ENCODE measurements around the gene ADD3.

DNA sequence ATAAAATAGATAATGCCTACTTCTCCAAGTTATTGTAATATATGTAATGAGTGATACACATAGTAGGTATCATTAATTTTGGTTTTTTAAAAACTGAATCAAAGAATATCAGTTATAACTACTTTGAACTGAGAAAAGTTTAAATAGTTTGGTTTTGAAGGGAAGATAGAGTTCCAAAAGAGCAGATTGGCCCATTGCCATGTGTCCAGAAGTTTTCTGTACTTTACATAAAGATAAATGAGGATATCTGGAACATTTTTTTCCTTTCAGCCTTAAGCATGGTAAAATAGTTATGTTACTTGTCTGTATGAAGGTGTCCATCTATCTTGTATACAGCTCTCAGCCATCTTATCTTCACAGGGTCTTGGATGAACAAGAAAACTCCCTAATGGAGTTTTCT is 101.7 kb downstream of the ADD3 start:
- no peak for TF ChIP-seq CTCF (IDR thresholded peaks at IDR 0.05; ENCODE audit: low read depth, low read length)
- no peak for TF ChIP-seq POLR2A (IDR thresholded peaks at IDR 0.05; ENCODE audit: extremely low read depth, insufficient read length)

Measured in NB4 (cell line).